Uterus (tissue), 2 donors: Measurements from ENCODE around the gene OVAAL.

Source experiments
- CTCF ChIP-seq, 4 experiments: fragments of 200-600 bp in 2 of 4; fragments of 450-650 bp in 2 of 4; sonication (generic) in 2 of 4; IDR thresholded peaks; one replicate each; pipeline ENCODE4 v1.5.1; 2016 to 2019; ENCODE audit warnings: antibody characterized with exemption in 4 of 4, mild to moderate bottlenecking in 2 of 4, moderate library complexity in 1 of 4
- POLR2A ChIP-seq, 2 donors: fragments of 450-650 bp; IDR thresholded peaks; one replicate each; pipeline ENCODE4 v1.6.1; 2016; ENCODE audit warnings: antibody characterized with exemption in 2 of 2, mild to moderate bottlenecking in 1 of 2, moderate library complexity in 1 of 2

- TF ChIP-seq CTCF (IDR thresholded peaks at IDR 0.05) (no peak), POLR2A (IDR thresholded peaks at IDR 0.05) (no peak)
Observed at GRCh38 chr1:180535418-180535999, 23.3 kb upstream of the OVAAL start.
